GM12878 (cell line): Measurements from ENCODE around the gene ARRDC1. TPM values are rescaled to one million over a fixed set of nuclear protein-coding genes. Genes with fewer than 3 reads are reported as not detected.

Experiments used
- ATAC-seq: fragments of 200-7000 bp; cut with Tn5 transposase; 3 replicates; pipeline ENCODE4 v1.9.1; 2020; ENCODE audit warnings: mild to moderate bottlenecking, moderate library complexity
- BruUV-seq: library from RNA; stranded (reverse); fragments of 400-500 nt; replicated peaks from 2 replicates; lab custom pipeline; 2021; lab: Mats Ljungman, UMichigan
- CTCF ChIA-PET: fragments of 300-600 bp; sonication (Branson Sonifier 250); formaldehyde crosslinking; extraction: SDS; loops from one replicate; lab custom pipeline; 2021; ENCODE audit warnings: inconsistent platforms; lab: Yijun Ruan, JAX
- POLR2A ChIA-PET: fragments of 350-600 bp; formaldehyde crosslinking; extraction: SDS; loops from one replicate; lab custom pipeline; 2021; ENCODE audit warnings: inconsistent platforms; lab: Charles Lee
- RAD21 ChIA-PET: fragments of 300-600 bp; sonication (Branson Sonifier 250); formaldehyde crosslinking; loops from one replicate; lab custom pipeline; 2023; ENCODE audit warnings: antibody characterized with exemption; ENCODE audit not compliant: unreplicated experiment; lab: Charles Lee
- SMC1A ChIA-PET: fragments of 300-600 bp; sonication (Branson Sonifier 250); formaldehyde crosslinking; loops from one replicate; lab custom pipeline; 2023; ENCODE audit not compliant: unreplicated experiment, uncharacterized antibody; lab: Charles Lee
- DNase-seq: peaks from one replicate; pipeline ENCODE4 v3.0.0-alpha.2; 2011; ENCODE audit warnings: low read depth, low spot score
- FAIRE-seq: peaks from 3 replicates; lab custom pipeline; 2011; peaks lifted over from hg19 to GRCh38; lab: Jason Lieb, UNC
- H2AFZ ChIP-seq: 2 replicates; pipeline ENCODE4 v1.6.0; 2011; ENCODE audit warnings: low read depth, low read length, control low read depth; ENCODE audit not compliant: control insufficient read depth
- H3K27ac ChIP-seq: 2 replicates; pipeline ENCODE4 v1.5.1; 2011; ENCODE audit warnings: control low read depth; ENCODE audit not compliant: control insufficient read depth, insufficient read depth
- H3K27me3 ChIP-seq, 2 experiments: replicated peaks in 1 of 2; 2 replicates each; pipeline versions ENCODE4 v1.6.0 to v1.6.1; 2011; ENCODE audit warnings: low read length in 1 of 2; ENCODE audit not compliant: control insufficient read depth in 2 of 2, insufficient read depth in 2 of 2
- H3K36me3 ChIP-seq, 2 experiments: 2 replicates each; pipeline ENCODE4 v1.5.1; 2011; ENCODE audit warnings: low read length in 1 of 2; ENCODE audit not compliant: control insufficient read depth in 2 of 2, insufficient read depth in 2 of 2
- H3K4me1 ChIP-seq: 2 replicates; pipeline ENCODE4 v1.6.1; 2011; ENCODE audit warnings: mild to moderate bottlenecking, low read length, moderate library complexity, mixed read lengths; ENCODE audit not compliant: control insufficient read depth, insufficient read depth
- H3K4me2 ChIP-seq: 2 replicates; pipeline ENCODE4 v1.6.0; 2011; ENCODE audit warnings: control low read depth; ENCODE audit not compliant: control insufficient read depth, insufficient read depth
- H3K4me3 ChIP-seq: fragments of 200-600 bp; sonication (generic); 2 replicates; pipeline ENCODE4 v1.5.1; 2016
- H3K79me2 ChIP-seq: 2 replicates; pipeline ENCODE4 v1.6.0; 2011; ENCODE audit warnings: low read length; ENCODE audit not compliant: control insufficient read depth, insufficient read depth
- H3K9ac ChIP-seq: 2 replicates; pipeline ENCODE4 v1.8.0; 2011; ENCODE audit warnings: low read length, control low read depth, mixed read lengths; ENCODE audit not compliant: control insufficient read depth, insufficient read depth
- H3K9me3 ChIP-seq: replicated peaks from 3 replicates; pipeline ENCODE4 v1.5.1; 2011; ENCODE audit warnings: mild to moderate bottlenecking, low read length; ENCODE audit not compliant: control insufficient read depth, insufficient read depth
- H4K20me1 ChIP-seq: 2 replicates; pipeline ENCODE4 v1.6.0; 2011; ENCODE audit not compliant: control insufficient read depth, insufficient read depth
- BACH1 ChIP-seq: fragments of 450-650 bp; IDR thresholded peaks from 2 replicates; pipeline ENCODE4 v1.6.1; 2017; ENCODE audit warnings: mild to moderate bottlenecking, borderline replicate concordance
- CREB1 ChIP-seq: IDR thresholded peaks from 2 replicates; pipeline ENCODE4 v1.6.1; 2012; ENCODE audit warnings: low read depth, mild to moderate bottlenecking, inconsistent platforms
- EP300 ChIP-seq, 2 experiments: fragments of 150-350 bp in 1 of 2; IDR thresholded peaks; 2 replicates each; pipeline ENCODE4 v1.6.1; 2011 to 2012; ENCODE audit warnings: low read depth in 2 of 2, low read length in 2 of 2, borderline replicate concordance in 1 of 2, improper control_type of control experiment in 1 of 2, inconsistent platforms in 1 of 2; ENCODE audit not compliant: control insufficient read depth in 1 of 2
- EZH2 ChIP-seq: IDR thresholded peaks from 2 replicates; pipeline ENCODE4 v1.6.1; 2012; ENCODE audit warnings: low read depth, mild to moderate bottlenecking, control low read depth, inconsistent platforms, low read length, borderline replicate concordance; ENCODE audit not compliant: control insufficient read depth
- MLLT1 ChIP-seq: fragments of 450-650 bp; IDR thresholded peaks from 2 replicates; pipeline ENCODE4 v1.6.1; 2016; ENCODE audit warnings: mild to moderate bottlenecking
- NBN ChIP-seq: fragments of 450-650 bp; IDR thresholded peaks from 2 replicates; pipeline ENCODE4 v1.6.1; 2016
- NFXL1 ChIP-seq: fragments of 450-650 bp; IDR thresholded peaks from 2 replicates; pipeline ENCODE4 v1.6.1; 2017; ENCODE audit warnings: antibody characterized with exemption, mild to moderate bottlenecking, borderline replicate concordance
- RELA ChIP-seq: fragments of 450-650 bp; IDR thresholded peaks from 2 replicates; pipeline ENCODE4 v1.8.0; 2014; ENCODE audit warnings: borderline replicate concordance; ENCODE audit not compliant: partially characterized antibody
- SIN3A ChIP-seq: IDR thresholded peaks from 2 replicates; pipeline ENCODE4 v1.6.1; 2012; ENCODE audit warnings: low read depth, low read length, improper control_type of control experiment
- SMAD1 ChIP-seq: fragments of 450-650 bp; IDR thresholded peaks from 2 replicates; pipeline ENCODE4 v1.6.1; 2018; ENCODE audit warnings: mild to moderate bottlenecking, low read depth; ENCODE audit not compliant: partially characterized antibody
- TBL1XR1 ChIP-seq: IDR thresholded peaks from 2 replicates; pipeline ENCODE4 v1.6.1; 2012; ENCODE audit warnings: low read depth, low read length, improper control_type of control experiment
- WRNIP1 ChIP-seq: IDR thresholded peaks from 2 replicates; pipeline ENCODE4 v1.6.1; 2011; ENCODE audit warnings: low read depth, low read length, improper control_type of control experiment, borderline replicate concordance
- YY1 ChIP-seq: IDR thresholded peaks from 2 replicates; pipeline ENCODE4 v1.6.1; 2011; ENCODE audit warnings: low read depth, mild to moderate bottlenecking, low read length
- ZBTB40 ChIP-seq: fragments of 450-650 bp; IDR thresholded peaks from 2 replicates; pipeline ENCODE4 v1.6.1; 2016; ENCODE audit warnings: mild to moderate bottlenecking, moderate library complexity, borderline replicate concordance
- ZNF217 ChIP-seq: fragments of 450-650 bp; IDR thresholded peaks from 2 replicates; pipeline ENCODE4 v1.6.1; 2017; ENCODE audit warnings: antibody characterized with exemption, mild to moderate bottlenecking
- WGBS: methylation state at CpG from one replicate; pipeline ENCODE4 v1.1.6; 2016; ENCODE audit warnings: low lambda C conversion rate; ENCODE audit not compliant: insufficient replicate concordance, insufficient coverage; ENCODE audit errors: missing lambda C conversion rate; 5-methylcytosine and 5-hydroxymethylcytosine counted together
- in situ Hi-C: fragments of 300-500 bp; cut with MboI; formaldehyde crosslinking; loops from 9 replicates; pipeline ENCODE4 v1.14.3; 2018; ENCODE audit warnings: mixed read lengths
- intact Hi-C: fragments of 100-400 bp; cut with micrococcal nuclease; formaldehyde crosslinking; loops from one replicate; pipeline ENCODE4 v1.14.2; 2022; ENCODE audit not compliant: unreplicated experiment
- polyA plus RNA-seq, 11 experiments: library from polyadenylated mRNA; depleted of rRNA in 4 of 11; unstranded in 6 of 11; stranded (reverse) in 5 of 11; fragments of >200 nt; fragmentation: Nextera tagmentation in 4 of 11; fragmentation: Illumina TruSeq in 1 of 11; extraction: Ambion mirVana in 4 of 11; extraction: Trizol in 1 of 11; gene quantifications; 1 replicate in 1 of 11; 2 replicates in 10 of 11; pipeline versions ENCODE4 v1.2.1 to v1.2.3, GENCODE V29; 2011 to 2016; ENCODE audit warnings: inconsistent platforms in 2 of 11, missing spikeins in 2 of 11, low read depth in 1 of 11
- total RNA-seq, 4 experiments: library from RNA; depleted of rRNA in 3 of 4; stranded (reverse); fragments of >200 nt in 3 of 4; fragmentation: Illumina TruSeq in 1 of 4; extraction: Trizol in 1 of 4; gene quantifications; 2 replicates each; pipeline versions ENCODE4 v1.2.1 to v1.2.3, GENCODE V29; 2013 to 2021
- TF ChIP-seq, protein P1 (sequence below): fragments of 450-650 bp; IDR thresholded peaks from 2 replicates; pipeline ENCODE4 v1.6.1; 2017; ENCODE audit warnings: mild to moderate bottlenecking
- TF ChIP-seq, protein P2 (sequence below): IDR thresholded peaks from 2 replicates; pipeline ENCODE4 v1.6.1; 2012; ENCODE audit warnings: low read length, inconsistent platforms

The ARRDC1 gene
- total and polyA plus RNA-seq, 10 of the 15 experiments (the other 5 are each of a cell fraction or from before 2014, with no cell fraction given) = 0.23 to 34.4 (median 20.9) TPM

- ATAC-seq (no peak), FAIRE-seq (no peak), DNase-seq (no peak)
- in situ Hi-C loops = no loop called here
- WGBS = 81% methylated on average over 5 of the region's 5 CpGs
- H3K9ac ChIP-seq = no peak overlapping the region
- H2AFZ ChIP-seq = no peak overlapping the region
- H3K27ac ChIP-seq = no peak overlapping the region
- no peak overlapping the region for H3K4me2 ChIP-seq
- peaks cover 62% of the 10 kb centered on the region for H3K79me2 ChIP-seq
- intact Hi-C loops = no loop called here
- SMC1A ChIA-PET = no interaction called here
- RAD21 ChIA-PET = no interaction called here
- H3K27me3 ChIP-seq = no peaks in the 10 kb centered on the region
- H4K20me1 ChIP-seq = no peaks in the 10 kb centered on the region
- CTCF ChIA-PET = no interaction called here
- no peaks in the 10 kb centered on the region for H3K9me3 ChIP-seq
- no peak overlapping the region for H3K4me3 ChIP-seq
- H3K36me3 ChIP-seq = peaks cover 6 to 10% of the 10 kb centered on the region in 2 experiments
- peaks cover 4% of the 10 kb centered on the region; the same call in 1 of the 2 replicates for H3K4me1 ChIP-seq
- POLR2A ChIA-PET = no interaction called here
- no TSS peak for BruUV-seq
- TF ChIP-seq, protein P1, sequence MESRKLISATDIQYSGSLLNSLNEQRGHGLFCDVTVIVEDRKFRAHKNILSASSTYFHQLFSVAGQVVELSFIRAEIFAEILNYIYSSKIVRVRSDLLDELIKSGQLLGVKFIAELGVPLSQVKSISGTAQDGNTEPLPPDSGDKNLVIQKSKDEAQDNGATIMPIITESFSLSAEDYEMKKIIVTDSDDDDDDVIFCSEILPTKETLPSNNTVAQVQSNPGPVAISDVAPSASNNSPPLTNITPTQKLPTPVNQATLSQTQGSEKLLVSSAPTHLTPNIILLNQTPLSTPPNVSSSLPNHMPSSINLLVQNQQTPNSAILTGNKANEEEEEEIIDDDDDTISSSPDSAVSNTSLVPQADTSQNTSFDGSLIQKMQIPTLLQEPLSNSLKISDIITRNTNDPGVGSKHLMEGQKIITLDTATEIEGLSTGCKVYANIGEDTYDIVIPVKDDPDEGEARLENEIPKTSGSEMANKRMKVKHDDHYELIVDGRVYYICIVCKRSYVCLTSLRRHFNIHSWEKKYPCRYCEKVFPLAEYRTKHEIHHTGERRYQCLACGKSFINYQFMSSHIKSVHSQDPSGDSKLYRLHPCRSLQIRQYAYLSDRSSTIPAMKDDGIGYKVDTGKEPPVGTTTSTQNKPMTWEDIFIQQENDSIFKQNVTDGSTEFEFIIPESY = no peak
- TF ChIP-seq CREB1 (no peak), ZBTB40 (no peak), RELA (no peak), EZH2 (no peak), NFXL1 (no peak), MLLT1 (no peak), WRNIP1 (no peak), NBN (no peak), YY1 (no peak), SMAD1 (no peak), BACH1 (no peak), SIN3A (no peak), TBL1XR1 (no peak), EP300 (IDR thresholded peaks at IDR 0.05; ENCODE audit: borderline replicate concordance in 1 of 2, control insufficient read depth in 1 of 2, low read depth in 2 of 2, low read length in 2 of 2) (no peak), ZNF217 (no peak)
- TF ChIP-seq, protein P2, sequence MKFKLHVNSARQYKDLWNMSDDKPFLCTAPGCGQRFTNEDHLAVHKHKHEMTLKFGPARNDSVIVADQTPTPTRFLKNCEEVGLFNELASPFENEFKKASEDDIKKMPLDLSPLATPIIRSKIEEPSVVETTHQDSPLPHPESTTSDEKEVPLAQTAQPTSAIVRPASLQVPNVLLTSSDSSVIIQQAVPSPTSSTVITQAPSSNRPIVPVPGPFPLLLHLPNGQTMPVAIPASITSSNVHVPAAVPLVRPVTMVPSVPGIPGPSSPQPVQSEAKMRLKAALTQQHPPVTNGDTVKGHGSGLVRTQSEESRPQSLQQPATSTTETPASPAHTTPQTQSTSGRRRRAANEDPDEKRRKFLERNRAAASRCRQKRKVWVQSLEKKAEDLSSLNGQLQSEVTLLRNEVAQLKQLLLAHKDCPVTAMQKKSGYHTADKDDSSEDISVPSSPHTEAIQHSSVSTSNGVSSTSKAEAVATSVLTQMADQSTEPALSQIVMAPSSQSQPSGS = no peak
Observed at GRCh38 chr9:137642892-137643291, 37.4 kb downstream of the ARRDC1 start.
